HepG2 (cell line): ENCODE data around the gene PANK4. TPM values are rescaled to one million over a fixed set of nuclear protein-coding genes. Genes with fewer than 3 reads are reported as not detected.

Experiments used
- BHLHE40 ChIP-seq: IDR thresholded peaks from 2 replicates; pipeline ENCODE4 v1.6.1; 2011; ENCODE audit warnings: low read length, improper control_type of control experiment
- DBP ChIP-seq: sonication (generic); formaldehyde crosslinking; IDR thresholded peaks from 2 replicates; pipeline ENCODE4 v1.4.0; 2020; ENCODE audit warnings: missing genetic modification reagents; ENCODE audit errors: not compliant biosample characterization
- EHMT2 ChIP-seq: fragments of 200-600 bp; sonication (generic); IDR thresholded peaks from 2 replicates; pipeline ENCODE4 v1.7.0; 2017; ENCODE audit warnings: antibody characterized with exemption, low read depth, low read length, borderline replicate concordance
- HNRNPL ChIP-seq: fragments of 200-400 bp; formaldehyde crosslinking; IDR thresholded peaks from 2 replicates; pipeline ENCODE4 v1.6.1; 2017; ENCODE audit warnings: mild to moderate bottlenecking, low read depth, low read length
- MTF2 ChIP-seq: sonication (generic); formaldehyde crosslinking; IDR thresholded peaks from 2 replicates; pipeline ENCODE4 v1.5.0; 2020; ENCODE audit warnings: missing genetic modification reagents, borderline replicate concordance
- MXD4 ChIP-seq: IDR thresholded peaks from 2 replicates; pipeline ENCODE4 v1.6.1; 2016; ENCODE audit warnings: mild to moderate bottlenecking, missing biosample characterization, missing genetic modification reagents
- SKIL ChIP-seq: sonication (generic); formaldehyde crosslinking; IDR thresholded peaks from 2 replicates; pipeline ENCODE4 v1.8.0; 2022; ENCODE audit warnings: missing genetic modification reagents, mild to moderate bottlenecking, moderate library complexity, borderline replicate concordance
- SRSF9 ChIP-seq: fragments of 200-400 bp; formaldehyde crosslinking; IDR thresholded peaks from 2 replicates; pipeline ENCODE4 v1.6.1; 2018; ENCODE audit warnings: borderline replicate concordance, mild to moderate bottlenecking, low read depth, low read length; ENCODE audit not compliant: insufficient read depth, poor library complexity, severe bottlenecking
- TBX3 ChIP-seq: fragments of 450-650 bp; IDR thresholded peaks from 2 replicates; pipeline ENCODE4 v1.6.1; 2017; ENCODE audit warnings: antibody characterized with exemption, mild to moderate bottlenecking, inconsistent platforms, borderline replicate concordance
- ZBTB33 ChIP-seq: sonication (generic); formaldehyde crosslinking; IDR thresholded peaks from 2 replicates; pipeline ENCODE4 v1.4.0; 2020; ENCODE audit warnings: missing genetic modification reagents
- ZNF142 ChIP-seq: sonication (generic); formaldehyde crosslinking; IDR thresholded peaks from 2 replicates; pipeline ENCODE4 v1.4.0; 2020; ENCODE audit warnings: missing genetic modification reagents
- ZNF292 ChIP-seq: sonication (generic); formaldehyde crosslinking; IDR thresholded peaks from 2 replicates; pipeline ENCODE4 v1.8.1; 2022; ENCODE audit warnings: mild to moderate bottlenecking, low read depth, missing genetic modification reagents, borderline replicate concordance
- ZNF446 ChIP-seq: sonication (generic); formaldehyde crosslinking; IDR thresholded peaks from 2 replicates; pipeline ENCODE4 v1.5.0; 2020; ENCODE audit warnings: mild to moderate bottlenecking, missing genetic modification reagents
- ZNF460 ChIP-seq: sonication (generic); formaldehyde crosslinking; IDR thresholded peaks from 2 replicates; pipeline ENCODE4 v1.5.1; 2020; ENCODE audit warnings: missing genetic modification reagents, mild to moderate bottlenecking, borderline replicate concordance
- ZNF543 ChIP-seq: sonication (generic); formaldehyde crosslinking; IDR thresholded peaks from 2 replicates; pipeline ENCODE4 v1.4.0; 2020; ENCODE audit warnings: mild to moderate bottlenecking, missing genetic modification reagents
- ZNF782 ChIP-seq: sonication (generic); formaldehyde crosslinking; IDR thresholded peaks from 2 replicates; pipeline ENCODE4 v1.4.0; 2020; ENCODE audit warnings: missing genetic modification reagents, mild to moderate bottlenecking, borderline replicate concordance
- ZNF790 ChIP-seq: sonication (generic); formaldehyde crosslinking; IDR thresholded peaks from 2 replicates; pipeline ENCODE4 v1.8.0; 2022; ENCODE audit warnings: missing genetic modification reagents, mild to moderate bottlenecking, borderline replicate concordance
- ZNF792 ChIP-seq: IDR thresholded peaks from 2 replicates; pipeline ENCODE4 v1.6.1; 2016
- polyA plus RNA-seq, 8 experiments: library from polyadenylated mRNA; depleted of rRNA in 3 of 8; stranded (reverse) in 7 of 8; unstranded in 1 of 8; fragments of >200 nt; fragmentation: Illumina TruSeq in 4 of 8; extraction: Trizol in 4 of 8; gene quantifications; 2 replicates each; pipeline versions ENCODE4 v1.2.1 to v1.2.3, GENCODE V29; 2011 to 2016; ENCODE audit warnings: low read depth in 4 of 8, missing spikeins in 1 of 8, mixed read lengths in 1 of 8; ENCODE audit not compliant: insufficient read depth in 1 of 8
- total RNA-seq, 5 experiments: library from RNA; depleted of rRNA; stranded (reverse); fragments of >200 nt; fragmentation: Illumina TruSeq; extraction: Trizol; gene quantifications; 2 replicates each; pipeline ENCODE4 v1.2.3, GENCODE V29; 2016; ENCODE audit warnings: low read depth in 1 of 5

The PANK4 gene
- total and polyA plus RNA-seq, 2 of the 13 experiments (the other 11 are each of a cell fraction or from before 2014, with no cell fraction given) = 17.4 to 19.3 TPM

GRCh38 chr1:2548068-2548589 is 21.7 kb upstream of the PANK4 start (continued):
- TF ChIP-seq TBX3 = no peak
- TF ChIP-seq ZBTB33 (CRISPR knock-in tag) = no peak
- 0 out of 2 replicates have a peak, but pooled peaks have one; percentile 71 for TF ChIP-seq HNRNPL
- TF ChIP-seq SKIL (CRISPR knock-in tag) = no peak
- no peak for TF ChIP-seq BHLHE40
- TF ChIP-seq ZNF792 (CRISPR knock-in tag) = 0 out of 2 replicates have a peak, but pooled peaks have one; percentile 22
- TF ChIP-seq ZNF790 (CRISPR knock-in tag) = no peak
- TF ChIP-seq SRSF9 = no peak
- TF ChIP-seq EHMT2 = no peak
- no peak for TF ChIP-seq ZNF460
- no peak for TF ChIP-seq MXD4
- TF ChIP-seq DBP (CRISPR knock-in tag) = no peak
- TF ChIP-seq ZNF782 (CRISPR knock-in tag) = no peak
- 0 out of 2 replicates have a peak, but pooled peaks have one; percentile 42 for TF ChIP-seq ZNF543
- TF ChIP-seq ZNF292 = no peak; the same call in 1 of the 2 replicates
- no peak for TF ChIP-seq ZNF446 (CRISPR knock-in tag)
- TF ChIP-seq MTF2 (CRISPR knock-in tag) = no peak
- no peak for TF ChIP-seq ZNF142 (CRISPR knock-in tag)
